ENCODE measurements around the gene ATP8B3. TPM values are rescaled to one million over a fixed set of nuclear protein-coding genes. Genes with fewer than 3 reads are reported as not detected.

ATP8B3 gene
- polyA plus RNA-seq, 1 donor (not counting 4 experiments of a cell fraction or from before 2014, with no cell fraction given), result 0.98 TPM

GRCh38 chr19:1822210-1822609 lies 10.1 kb upstream of the ATP8B3 start:
- H3K4me2 ChIP-seq (ENCODE audit: control insufficient read depth, extremely low read depth, insufficient read depth, low read depth, low read length), result no peak overlapping the region
- dilution Hi-C loops (cut with MboI; ENCODE audit: extremely low pct_ligation_motif_present, low sequenced_read_pairs), result no loop called here
- H3K9me3 ChIP-seq (ENCODE audit: control insufficient read depth, low read depth, low read length), result no peaks in the 10 kb centered on the region
- H4K20me1 ChIP-seq (ENCODE audit: control insufficient read depth, extremely low read depth, insufficient read depth, low read length), result no peaks in the 10 kb centered on the region
- FAIRE-seq, result no peak
- TF ChIP-seq EZH2 (IDR thresholded peaks at IDR 0.05; ENCODE audit: low read length) (no peak), CTCF (optimal IDR thresholded peaks at IDR 0.05 in 1 of 3, IDR thresholded peaks at IDR 0.05 in 1 of 3, conservative IDR thresholded peaks at IDR 0.05 in 1 of 3; ENCODE audit: extremely low read depth in 1 of 3, insufficient read depth in 2 of 3, low read length in 3 of 3) (no peak)
- H3K9me1 ChIP-seq (ENCODE audit: control insufficient read depth, extremely low read depth, insufficient read depth, low read length), result no peaks in the 10 kb centered on the region
- no peak overlapping the region for H3K9ac ChIP-seq (ENCODE audit: control insufficient read depth, extremely low read depth, insufficient read depth, low read length)
- no peak overlapping the region for H3K4me3 ChIP-seq (ENCODE audit: control insufficient read depth in 2 of 3, extremely low read depth in 1 of 3, insufficient read depth in 2 of 3, low read depth in 1 of 3, low read length in 3 of 3)
- H3K36me3 ChIP-seq (ENCODE audit: control insufficient read depth in 2 of 2, extremely low read depth in 1 of 2, insufficient read depth in 2 of 2, low read length in 2 of 2), result peaks cover 25 to 34% of the 10 kb centered on the region in 2 experiments
- H3K27me3 ChIP-seq (ENCODE audit: control insufficient read depth, extremely low read depth, insufficient read depth, low read length), result no peaks in the 10 kb centered on the region
- H3K79me2 ChIP-seq (ENCODE audit: control insufficient read depth, insufficient read depth, low read length), result peaks cover 7% of the 10 kb centered on the region
- DNase-seq (ENCODE audit: low read depth, low spot score), result no peak
- no peak overlapping the region for H3K27ac ChIP-seq (ENCODE audit: control insufficient read depth, insufficient read depth, low read length)
- H3K4me1 ChIP-seq (ENCODE audit: control insufficient read depth, extremely low read depth, insufficient read depth, low read length), result no peaks in the 10 kb centered on the region
- no peak overlapping the region for H2AFZ ChIP-seq (ENCODE audit: control insufficient read depth, low read length)

- Histone ChIP-seq H3K27me3 (ENCODE audit: control insufficient read depth, extremely low read depth, insufficient read depth, low read length) (no peaks in the 10 kb centered on the region), H2AFZ (ENCODE audit: control insufficient read depth, low read length) (no peak overlapping the region), H3K9me1 (ENCODE audit: control insufficient read depth, extremely low read depth, insufficient read depth, low read length) (no peaks in the 10 kb centered on the region), H3K4me2 (ENCODE audit: control insufficient read depth, extremely low read depth, insufficient read depth, low read depth, low read length) (no peak overlapping the region), H4K20me1 (ENCODE audit: control insufficient read depth, extremely low read depth, insufficient read depth, low read length) (no peaks in the 10 kb centered on the region), H3K79me2 (ENCODE audit: control insufficient read depth, insufficient read depth, low read length) (peaks cover 3% of the 10 kb centered on the region), H3K27ac (ENCODE audit: control insufficient read depth, insufficient read depth, low read length) (no peak overlapping the region), H3K36me3 (ENCODE audit: control insufficient read depth in 2 of 2, extremely low read depth in 1 of 2, insufficient read depth in 2 of 2, low read length in 2 of 2) (peaks cover 29 to 37% of the 10 kb centered on the region in 2 experiments), H3K9me3 (ENCODE audit: control insufficient read depth, low read depth, low read length) (no peaks in the 10 kb centered on the region), H3K4me1 (ENCODE audit: control insufficient read depth, extremely low read depth, insufficient read depth, low read length) (no peaks in the 10 kb centered on the region), H3K9ac (ENCODE audit: control insufficient read depth, extremely low read depth, insufficient read depth, low read length) (no peak overlapping the region), H3K4me3 (ENCODE audit: control insufficient read depth in 2 of 3, extremely low read depth in 1 of 3, insufficient read depth in 2 of 3, low read depth in 1 of 3, low read length in 3 of 3) (no peak overlapping the region)
- dilution Hi-C loops (cut with MboI; ENCODE audit: extremely low pct_ligation_motif_present, low sequenced_read_pairs), result no loop called here
- DNase-seq (ENCODE audit: low read depth, low spot score) (no peak), FAIRE-seq (no peak)
- TF ChIP-seq CTCF (optimal IDR thresholded peaks at IDR 0.05 in 1 of 3, IDR thresholded peaks at IDR 0.05 in 1 of 3, conservative IDR thresholded peaks at IDR 0.05 in 1 of 3; ENCODE audit: extremely low read depth in 1 of 3, insufficient read depth in 2 of 3, low read length in 3 of 3) (no peak), EZH2 (IDR thresholded peaks at IDR 0.05; ENCODE audit: low read length) (no peak)
These were observed 7.5 kb upstream of the ATP8B3 start for GRCh38 chr19:1819341-1820255.
